Heart left ventricle (tissue), 13 donors: Measurements from ENCODE around the gene CNOT4.

Experiments used
- POLR2A ChIP-seq, 2 donors: fragments of 450-650 bp; IDR thresholded peaks; one replicate each; pipeline ENCODE4 v1.6.1; 2017; ENCODE audit warnings: antibody characterized with exemption in 2 of 2, mild to moderate bottlenecking in 2 of 2, moderate library complexity in 2 of 2
- TF ChIP-seq, protein P1 (sequence below), 12 donors: fragments of 200-600 bp; sonication (generic) in 4 of 12; IDR thresholded peaks; one replicate each; pipeline versions ENCODE4 v1.5.0 to v1.8.0; 2018 to 2022; ENCODE audit warnings: antibody characterized with exemption in 12 of 12, mild to moderate bottlenecking in 5 of 12
- donor health status: ischemic (EF 13 %, LVEDD 7.1; RV severe dilation, severe dysfunction).
- donor health status: DM: no; HTN: yes; CAD: no.
- donor health status: DM: no; HTN: no; CAD: no.
- donor health status: ischemic (EF 25% LVEDD 6.9; RV normal size, moderate dysfunction).
- donor health status: ischemic (EF 25% LVEDD 5.7; RV mildly dilated, moderate dysfunction).
- donor health status: ischemic (EF 35%, LVEDD 5.7; RV mildly dilated, moderate dysfunction).
- donor health status: nonischemic (EF 11% LVEDD 7.7; RV severe dilation, severe dysfunction).
- donor health status: DM: yes; HTN: yes; CAD: no.
- donor health status: PGD.
- donor health status: ischemic (EF 29% LVEDD 5.4; RV normal size, mild dysfunction).
- donor health status: nonischemic (EF 23%, LVEDD 6.1; RV moderate dilation, normal function).

DNA sequence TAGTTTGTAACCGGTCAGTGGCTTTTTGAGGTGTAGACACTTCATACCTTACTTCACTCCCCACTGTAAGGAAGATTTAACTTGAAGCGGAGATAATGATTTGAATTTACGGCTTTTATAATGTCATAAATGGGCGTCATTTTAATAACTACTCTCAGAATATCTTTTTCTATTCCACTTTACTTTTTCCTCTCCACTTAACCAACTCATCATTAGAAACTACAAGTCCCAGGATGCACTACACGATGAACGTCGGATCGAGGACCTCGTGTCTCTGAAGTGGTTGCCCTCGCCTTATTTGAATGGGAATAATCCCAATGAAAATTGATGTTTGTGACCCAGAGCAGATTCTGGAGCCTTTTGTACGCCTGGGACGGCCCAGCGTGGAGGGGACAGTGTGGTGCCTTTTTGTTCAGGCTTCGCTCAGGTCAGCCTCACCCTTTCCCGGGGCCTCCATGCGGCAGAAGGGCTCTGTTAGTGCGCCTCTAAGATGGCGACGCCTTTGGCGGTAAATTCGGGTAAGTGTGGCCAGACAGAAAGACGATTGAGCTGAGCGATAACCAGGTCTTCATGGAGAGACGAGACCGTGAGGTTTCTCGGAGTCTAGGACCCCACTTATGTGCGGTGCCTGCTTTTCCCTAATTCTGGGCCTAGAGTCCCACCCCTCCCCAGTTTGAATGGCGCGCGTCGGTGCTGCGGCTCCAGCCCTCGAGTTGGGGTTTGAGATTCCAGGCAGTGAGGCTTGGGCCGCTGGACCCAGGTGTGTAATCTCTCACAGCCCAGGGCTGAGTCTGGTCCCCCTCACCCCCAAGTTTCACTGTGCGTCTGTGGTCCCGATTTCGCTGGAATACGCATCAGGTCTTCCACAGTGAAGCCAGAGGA lies 47.8 kb upstream of the CNOT4 start, which contains the start of gene NUP205:
- TF ChIP-seq, protein P1, sequence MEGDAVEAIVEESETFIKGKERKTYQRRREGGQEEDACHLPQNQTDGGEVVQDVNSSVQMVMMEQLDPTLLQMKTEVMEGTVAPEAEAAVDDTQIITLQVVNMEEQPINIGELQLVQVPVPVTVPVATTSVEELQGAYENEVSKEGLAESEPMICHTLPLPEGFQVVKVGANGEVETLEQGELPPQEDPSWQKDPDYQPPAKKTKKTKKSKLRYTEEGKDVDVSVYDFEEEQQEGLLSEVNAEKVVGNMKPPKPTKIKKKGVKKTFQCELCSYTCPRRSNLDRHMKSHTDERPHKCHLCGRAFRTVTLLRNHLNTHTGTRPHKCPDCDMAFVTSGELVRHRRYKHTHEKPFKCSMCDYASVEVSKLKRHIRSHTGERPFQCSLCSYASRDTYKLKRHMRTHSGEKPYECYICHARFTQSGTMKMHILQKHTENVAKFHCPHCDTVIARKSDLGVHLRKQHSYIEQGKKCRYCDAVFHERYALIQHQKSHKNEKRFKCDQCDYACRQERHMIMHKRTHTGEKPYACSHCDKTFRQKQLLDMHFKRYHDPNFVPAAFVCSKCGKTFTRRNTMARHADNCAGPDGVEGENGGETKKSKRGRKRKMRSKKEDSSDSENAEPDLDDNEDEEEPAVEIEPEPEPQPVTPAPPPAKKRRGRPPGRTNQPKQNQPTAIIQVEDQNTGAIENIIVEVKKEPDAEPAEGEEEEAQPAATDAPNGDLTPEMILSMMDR (IDR thresholded peaks at IDR 0.05) = peak in 5 of 12 donors; percentile 7 to 12 (median 8)
- no peak for TF ChIP-seq POLR2A (IDR thresholded peaks at IDR 0.05)
